ENCODE results near the gene UMOD.
"Not testable (repeated sequence)": the region's sequence is repeated elsewhere in the genome, so short reads cannot be mapped to it uniquely, and the experiment has no call there.

Gene UMOD

DNA sequence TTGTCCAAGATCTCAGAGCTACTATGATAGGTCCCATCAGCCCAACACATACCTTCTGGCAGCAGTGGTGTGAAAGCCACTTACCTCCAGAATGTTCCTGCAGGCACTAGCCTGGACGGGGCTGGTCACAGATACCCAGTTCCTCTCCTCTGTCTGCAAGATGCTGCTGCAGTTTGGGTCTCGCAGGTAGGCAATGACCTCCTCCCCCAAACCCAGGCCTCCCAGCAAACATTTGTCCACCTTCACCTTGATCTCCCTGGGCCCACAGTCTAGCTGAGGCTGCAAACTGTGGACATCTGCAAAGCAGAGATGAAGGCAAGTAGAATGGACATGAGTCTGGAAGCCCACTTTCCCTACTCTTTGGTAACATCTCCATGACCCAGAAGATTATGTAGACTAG is 32.3 kb downstream of the UMOD start:
- DNase-seq, result no peak

DNA sequence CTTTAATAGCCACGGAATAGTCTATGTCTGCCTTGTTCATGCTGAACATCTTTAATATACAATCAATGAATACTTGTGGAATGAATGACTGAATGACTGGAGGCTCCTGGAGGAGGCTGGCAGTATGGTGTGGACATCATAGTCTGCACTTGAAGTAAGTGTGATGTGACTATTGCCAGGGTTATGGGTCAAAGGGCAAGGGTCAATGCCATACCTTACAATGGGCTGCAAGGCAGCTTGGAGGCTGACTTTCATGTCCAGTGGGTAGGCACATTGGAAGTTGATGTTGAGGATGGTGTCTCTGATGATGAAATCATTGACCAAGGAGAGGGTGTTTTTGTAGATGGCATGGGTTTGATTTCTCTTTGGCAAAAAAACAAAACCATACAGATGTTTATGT is 33.1 kb downstream of the UMOD start:
- no peak for DNase-seq

DNA sequence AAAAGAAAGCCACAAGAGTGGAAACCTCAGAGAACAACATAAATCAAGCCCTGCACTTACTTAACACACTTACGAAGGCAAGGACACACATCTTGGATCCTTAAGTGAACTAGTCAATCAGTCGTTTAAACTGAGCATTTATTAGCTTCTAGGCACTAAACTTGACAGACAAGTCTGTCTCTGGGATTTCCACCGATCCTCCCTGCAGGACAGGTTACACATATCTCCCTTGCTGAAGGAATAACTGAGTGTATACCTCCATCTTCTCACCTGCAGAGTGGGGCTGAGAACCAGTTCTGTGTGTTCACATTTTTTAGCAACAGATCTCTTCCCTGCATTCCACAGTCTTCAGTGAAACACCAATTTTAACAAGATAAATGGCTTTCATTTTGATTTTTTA is 34.1 kb downstream of the UMOD start:
- DNase-seq, result no peak

- no peak for DNase-seq
Observed at GRCh38 chr16:20318006-20318405, 34.5 kb downstream of the UMOD start.

DNA sequence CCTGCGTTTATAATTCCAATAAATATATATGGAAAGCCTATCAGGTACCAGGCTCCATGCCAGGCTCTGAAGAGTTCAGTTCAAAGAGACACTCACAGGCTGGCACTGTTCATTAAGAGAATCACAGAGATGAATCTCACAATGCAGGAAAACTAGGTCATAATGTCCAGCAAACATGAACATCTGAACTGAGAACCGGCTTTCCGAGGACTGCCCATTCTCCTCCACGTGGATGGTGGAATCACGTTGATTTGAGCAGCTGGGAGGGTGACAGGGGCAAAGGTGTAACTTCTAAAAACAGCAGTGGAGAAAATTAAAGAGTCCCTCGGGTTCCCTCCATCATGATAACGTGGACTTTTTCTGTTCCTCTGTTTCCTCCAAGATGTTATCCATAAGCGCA is 35.4 kb downstream of the UMOD start:
- DNase-seq, result no peak

DNA sequence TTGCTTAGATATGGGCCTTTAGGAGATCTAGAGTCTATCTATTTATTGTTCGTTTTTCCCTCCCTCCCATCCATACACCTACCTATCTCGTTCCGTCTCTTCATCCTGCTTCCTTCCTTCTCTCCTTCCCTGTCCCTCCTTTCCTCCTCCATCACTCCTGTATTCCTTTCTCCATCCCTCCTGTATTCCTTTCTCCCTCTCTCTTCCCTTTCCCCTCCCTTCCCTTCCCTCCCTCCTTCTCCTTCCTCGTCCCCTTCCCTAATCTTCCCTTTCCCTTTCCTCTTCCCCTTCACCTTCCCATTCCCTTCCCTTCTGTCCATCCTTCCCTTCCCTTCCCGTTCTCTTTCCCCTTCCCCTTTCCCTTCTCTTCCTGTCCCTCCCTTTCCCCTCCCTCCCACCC is 35.8 kb downstream of the UMOD start:
- no peak for DNase-seq

- no peak for DNase-seq
Observed at GRCh38 chr16:20315764-20316163, 36.8 kb downstream of the UMOD start.

GRCh38 chr16:20314575-20314974 is 37.9 kb downstream of the UMOD start:
- DNase-seq, result no peak

- DNase-seq, result no peak
Observed at GRCh38 chr16:20313741-20314140, 38.8 kb downstream of the UMOD start.

DNA sequence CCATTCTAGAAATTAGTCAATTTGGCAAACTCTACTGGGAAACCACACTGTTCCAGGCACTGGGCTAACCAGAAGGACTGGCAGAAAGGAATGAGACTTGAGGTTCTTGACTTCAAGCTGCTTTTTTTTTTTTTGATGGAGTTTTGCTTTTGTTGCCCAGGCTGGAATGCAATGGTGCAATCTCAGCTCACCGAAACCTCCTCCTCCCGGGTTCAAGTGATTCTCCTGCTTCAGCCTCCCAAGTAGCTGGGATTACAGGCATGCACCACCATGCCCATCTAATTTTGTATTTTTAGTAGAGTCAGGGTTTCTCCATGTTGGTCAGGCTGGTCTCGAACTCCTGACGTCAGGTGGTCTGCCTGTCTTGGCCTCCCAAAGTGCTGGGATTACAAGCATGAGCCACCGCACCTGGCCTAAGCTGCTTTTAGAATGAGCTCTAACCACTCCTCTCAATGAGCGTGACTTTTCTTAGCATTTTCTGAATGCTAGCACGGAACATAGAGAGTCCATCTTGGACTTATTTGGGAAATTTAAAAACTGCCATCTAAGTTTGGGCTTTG is 39.9 kb downstream of the UMOD start:
- not testable (repeated sequence) for DNase-seq

- no peak for DNase-seq
Observed at GRCh38 chr16:20311548-20311947, 41.0 kb downstream of the UMOD start.

- no peak for DNase-seq
Observed at GRCh38 chr16:20310421-20311395, 41.8 kb downstream of the UMOD start.

DNA sequence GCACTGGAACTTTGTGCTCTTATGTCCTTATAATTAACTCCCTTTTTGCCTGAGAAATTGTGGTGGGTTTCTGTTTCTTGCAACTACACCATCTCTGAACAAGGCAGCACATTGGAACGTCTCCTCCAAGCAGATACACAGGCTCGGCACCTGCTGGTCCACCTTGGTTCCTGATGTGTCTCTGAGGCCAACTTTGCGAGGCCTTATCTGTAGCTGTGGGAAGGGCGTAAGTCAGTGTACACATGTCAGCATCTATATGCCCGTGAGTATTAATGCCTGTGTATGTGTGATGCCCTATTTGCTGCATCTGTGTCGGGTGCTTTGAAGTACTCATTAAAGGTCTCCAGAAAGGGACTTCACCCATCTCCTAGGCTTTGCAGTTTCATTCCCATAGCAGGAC is 42.7 kb downstream of the UMOD start:
- no peak for DNase-seq

DNA sequence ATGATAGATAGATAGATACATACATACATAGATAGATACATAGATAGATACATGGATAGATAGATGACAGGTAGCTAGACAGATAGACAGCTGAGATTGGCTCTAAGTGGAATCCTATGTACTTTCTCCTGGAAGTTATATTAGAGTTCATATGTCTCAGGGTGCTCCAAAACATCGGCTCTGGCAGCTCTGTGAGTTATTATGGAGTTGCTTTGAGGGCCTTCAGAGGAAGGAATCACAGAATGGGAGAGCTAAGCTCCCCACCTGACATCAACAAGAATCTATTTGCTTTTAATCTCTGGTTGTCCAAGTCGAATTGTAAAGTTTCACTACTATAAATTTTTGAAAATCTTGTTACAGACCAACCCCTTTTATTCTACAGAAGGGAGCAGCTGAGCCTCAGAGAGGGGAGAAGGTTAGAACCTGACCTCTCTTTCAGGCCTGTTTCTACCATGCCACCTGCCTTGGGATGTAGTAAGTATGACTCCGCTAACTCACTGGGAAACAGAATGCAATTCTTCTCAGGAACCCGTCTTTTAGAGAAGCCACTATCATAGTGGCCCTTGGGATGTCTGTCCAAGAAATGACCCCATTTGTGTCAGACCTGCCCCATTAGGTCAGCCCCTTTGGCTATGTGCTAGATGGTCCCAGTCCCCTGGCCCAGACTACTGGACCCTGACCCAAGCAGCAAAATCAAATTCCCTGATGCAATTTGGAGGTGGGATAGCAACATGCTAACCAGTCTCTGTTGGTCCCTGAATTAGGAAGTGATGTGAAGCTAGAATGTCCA is 43.5 kb downstream of the UMOD start:
- no peak for DNase-seq

DNA sequence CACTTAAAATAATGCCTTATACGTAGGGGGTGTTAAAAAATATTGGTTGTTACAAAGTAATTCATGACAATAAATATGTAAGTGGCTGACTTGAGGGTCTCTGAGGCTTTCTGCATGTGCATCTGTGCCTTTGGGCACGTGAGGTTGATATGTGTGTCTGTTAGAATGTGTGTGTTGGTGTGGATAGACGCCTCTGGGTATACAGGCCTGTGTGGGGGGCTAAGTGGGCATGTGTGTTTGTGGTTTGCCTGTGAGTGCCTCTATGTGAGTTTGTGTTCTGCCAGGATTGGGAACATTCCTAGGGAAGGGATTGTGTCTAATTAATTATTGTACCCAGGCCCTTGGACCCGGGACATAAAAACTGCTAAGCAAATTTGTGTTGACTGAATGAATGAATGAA is 44.2 kb downstream of the UMOD start:
- no peak for DNase-seq

GRCh38 chr16:20307791-20308190 is 44.7 kb downstream of the UMOD start:
- no peak for DNase-seq

DNA sequence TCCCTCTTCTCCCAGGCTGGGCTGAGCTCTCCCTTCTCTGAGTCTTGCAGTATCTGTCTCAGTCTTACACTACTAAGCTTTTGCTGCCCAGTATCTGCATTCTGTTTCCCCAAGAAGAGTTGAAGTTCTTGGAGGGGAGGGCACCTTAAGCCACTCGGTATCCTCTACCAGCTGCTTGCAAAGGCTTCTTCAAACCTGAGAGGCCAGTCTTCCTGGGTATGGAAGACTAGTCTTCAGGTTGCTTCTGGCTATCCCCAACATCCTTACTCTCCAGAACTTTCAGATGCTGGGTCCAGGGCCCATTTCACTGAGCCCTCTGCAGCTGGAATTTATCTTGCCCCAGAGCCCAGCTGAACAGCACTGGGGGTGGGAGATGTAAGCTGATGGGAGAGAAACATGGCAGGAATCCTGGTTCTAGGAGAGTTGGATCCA is 45.3 kb downstream of the UMOD start:
- DNase-seq, result no peak

DNA sequence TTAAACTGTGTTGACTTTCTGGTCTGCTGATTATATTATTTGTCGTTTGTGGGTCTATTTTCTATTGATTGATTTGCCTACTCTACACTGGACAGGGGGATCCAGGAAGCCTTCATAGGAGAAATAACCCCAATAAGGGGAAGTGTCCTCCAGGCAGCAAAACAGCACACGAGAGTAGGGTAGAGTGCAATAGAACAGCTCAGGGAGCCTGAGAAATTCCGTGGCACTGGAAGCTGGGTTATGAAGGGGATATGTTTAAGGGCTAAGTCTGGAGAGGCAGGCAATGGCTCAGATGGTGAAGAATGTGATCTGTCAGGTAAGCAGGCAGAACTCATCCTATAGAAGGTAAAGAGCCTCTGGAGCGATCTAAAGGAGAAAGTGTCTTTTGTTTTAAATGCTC is 46.1 kb downstream of the UMOD start:
- no peak for DNase-seq

DNA sequence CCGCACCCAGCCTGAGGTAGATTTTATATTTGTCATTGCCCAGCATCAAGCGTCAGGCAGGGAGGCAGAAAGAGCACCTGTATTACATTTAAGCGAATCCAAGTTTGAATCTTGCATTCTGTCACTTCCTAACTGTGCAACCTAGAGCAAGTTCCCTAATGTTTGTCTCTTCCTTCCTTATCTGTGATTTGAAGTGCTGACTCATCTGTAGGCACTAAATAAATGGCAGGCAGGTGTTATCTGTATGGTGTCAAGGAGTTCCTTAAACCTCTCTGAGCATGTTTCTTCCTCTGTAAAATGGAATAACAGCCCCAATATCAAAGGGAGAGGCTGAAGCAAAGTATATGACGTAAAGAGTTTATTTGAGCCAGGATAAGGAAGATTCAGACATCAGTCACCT is 49.5 kb downstream of the UMOD start:
- no peak for DNase-seq

GRCh38 chr16:20302389-20302788 is 50.1 kb downstream of the UMOD start:
- no peak for DNase-seq

DNA sequence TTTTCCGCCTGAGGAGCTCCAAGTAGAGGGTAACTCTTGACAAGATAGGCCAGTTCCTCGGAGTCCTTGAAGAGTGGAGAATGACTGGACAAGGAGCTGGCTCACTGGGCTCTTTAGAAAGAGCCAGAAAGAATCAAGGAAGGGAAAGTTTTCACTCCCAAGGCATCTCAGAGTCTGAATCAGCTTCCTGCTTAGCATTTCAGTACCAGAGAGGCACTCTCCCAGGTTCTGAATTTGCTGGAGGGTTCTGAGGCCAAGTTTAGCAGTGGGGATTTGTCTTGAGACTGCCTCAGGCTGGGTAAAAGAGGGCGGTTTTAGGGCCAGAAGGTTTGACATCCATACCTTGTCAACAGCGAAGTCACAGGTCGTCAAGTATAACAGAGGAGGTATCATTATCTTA is 50.7 kb downstream of the UMOD start:
- DNase-seq, result no peak

- DNase-seq, result peak; percentile 21 to 65
Observed at GRCh38 chr16:20300312-20301097, 52.0 kb downstream of the UMOD start.

GRCh38 chr16:20298452-20298851 is 54.1 kb downstream of the UMOD start:
- no peak for DNase-seq
